GM10266 (cell line): Measurements from ENCODE around the gene GABRP.

Source experiments
- DNase-seq: peaks from one replicate; pipeline ENCODE4 v3.0.0; 2012; ENCODE audit errors: extremely low spot score
- TF ChIP-seq, protein P1 (sequence below): IDR thresholded peaks from 2 replicates; pipeline ENCODE4 v1.5.1; 2012; ENCODE audit warnings: mild to moderate bottlenecking, low read depth; ENCODE audit not compliant: control insufficient read depth, insufficient read depth; ENCODE audit errors: missing control alignments

The GABRP gene

GRCh38 chr5:170809551-170809950 is 26.0 kb downstream of the GABRP start:
- TF ChIP-seq, protein P1, sequence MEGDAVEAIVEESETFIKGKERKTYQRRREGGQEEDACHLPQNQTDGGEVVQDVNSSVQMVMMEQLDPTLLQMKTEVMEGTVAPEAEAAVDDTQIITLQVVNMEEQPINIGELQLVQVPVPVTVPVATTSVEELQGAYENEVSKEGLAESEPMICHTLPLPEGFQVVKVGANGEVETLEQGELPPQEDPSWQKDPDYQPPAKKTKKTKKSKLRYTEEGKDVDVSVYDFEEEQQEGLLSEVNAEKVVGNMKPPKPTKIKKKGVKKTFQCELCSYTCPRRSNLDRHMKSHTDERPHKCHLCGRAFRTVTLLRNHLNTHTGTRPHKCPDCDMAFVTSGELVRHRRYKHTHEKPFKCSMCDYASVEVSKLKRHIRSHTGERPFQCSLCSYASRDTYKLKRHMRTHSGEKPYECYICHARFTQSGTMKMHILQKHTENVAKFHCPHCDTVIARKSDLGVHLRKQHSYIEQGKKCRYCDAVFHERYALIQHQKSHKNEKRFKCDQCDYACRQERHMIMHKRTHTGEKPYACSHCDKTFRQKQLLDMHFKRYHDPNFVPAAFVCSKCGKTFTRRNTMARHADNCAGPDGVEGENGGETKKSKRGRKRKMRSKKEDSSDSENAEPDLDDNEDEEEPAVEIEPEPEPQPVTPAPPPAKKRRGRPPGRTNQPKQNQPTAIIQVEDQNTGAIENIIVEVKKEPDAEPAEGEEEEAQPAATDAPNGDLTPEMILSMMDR, result peak; percentile 34

DNA sequence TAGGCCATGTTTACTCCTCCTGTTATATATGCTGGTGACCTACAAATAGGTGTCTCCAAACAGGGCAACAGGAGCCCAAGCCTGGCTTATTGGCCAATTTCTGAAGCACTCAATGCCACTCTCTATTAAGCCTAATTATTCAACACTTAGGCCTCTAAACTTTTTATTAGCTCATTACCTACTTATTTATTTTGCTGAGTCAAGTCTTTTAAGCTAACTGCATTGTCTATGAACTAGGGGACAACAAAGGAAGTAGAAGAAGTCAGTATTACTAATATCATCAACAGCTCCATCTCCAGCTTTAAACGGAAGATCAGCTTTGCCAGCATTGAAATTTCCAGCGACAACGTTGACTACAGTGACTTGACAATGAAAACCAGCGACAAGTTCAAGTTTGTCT is 28.2 kb downstream of the GABRP start:
- TF ChIP-seq, protein P1, result no peak
- DNase-seq, result no peak

More at GRCh38 chr5:170809551-170809950, 26.0 kb downstream of the GABRP start:
- DNase-seq, result no peak

- DNase-seq, result no peak
- TF ChIP-seq, protein P1, result no peak
Measured at GRCh38 chr5:170813231-170813630, 29.7 kb downstream of the GABRP start.

- no peak for DNase-seq
- TF ChIP-seq, protein P1, result no peak
Measured at GRCh38 chr5:170817195-170817594, 33.7 kb downstream of the GABRP start.

DNA sequence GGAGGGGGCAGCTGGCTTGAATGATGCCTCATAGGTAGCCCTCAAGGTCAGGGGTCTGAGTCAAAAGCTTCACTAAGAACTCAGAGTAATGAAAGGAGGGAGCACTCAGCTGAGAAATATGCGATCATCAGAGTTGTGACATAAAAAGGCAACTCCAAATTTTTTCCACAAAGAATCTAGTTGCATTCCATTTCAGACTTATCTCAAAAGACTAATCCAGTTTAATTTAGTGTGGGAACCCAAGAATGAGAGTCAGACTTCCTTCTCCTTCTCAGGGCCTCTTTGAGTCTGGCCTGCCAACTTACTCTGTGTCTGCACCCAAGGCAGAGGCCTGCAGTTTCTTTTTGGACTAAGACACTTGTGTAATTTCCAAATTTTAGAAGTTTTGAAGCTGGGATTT is 34.7 kb downstream of the GABRP start:
- DNase-seq, result no peak

GRCh38 chr5:170819824-170820223 is 36.3 kb downstream of the GABRP start:
- DNase-seq, result no peak
- TF ChIP-seq, protein P1, result no peak

More for the DNA sequence above, 34.7 kb downstream of the GABRP start:
- TF ChIP-seq, protein P1, result no peak

GRCh38 chr5:170821257-170821800 is 37.8 kb downstream of the GABRP start:
- no peak for DNase-seq
- TF ChIP-seq, protein P1, result no peak
